HG02852 (cell line): ENCODE results near the gene SERPINB7.
"Not testable (repeated sequence)": the region's sequence is repeated elsewhere in the genome, so short reads cannot be mapped to it uniquely, and the experiment has no call there.

Source experiments
- ATAC-seq: cut with Tn5 transposase; IDR thresholded peaks from one replicate; pipeline ENCODE4 v1.9.1; 2021; ENCODE audit warnings: mild to moderate bottlenecking, moderate library complexity; ENCODE audit not compliant: unreplicated experiment

The SERPINB7 gene, protein sequence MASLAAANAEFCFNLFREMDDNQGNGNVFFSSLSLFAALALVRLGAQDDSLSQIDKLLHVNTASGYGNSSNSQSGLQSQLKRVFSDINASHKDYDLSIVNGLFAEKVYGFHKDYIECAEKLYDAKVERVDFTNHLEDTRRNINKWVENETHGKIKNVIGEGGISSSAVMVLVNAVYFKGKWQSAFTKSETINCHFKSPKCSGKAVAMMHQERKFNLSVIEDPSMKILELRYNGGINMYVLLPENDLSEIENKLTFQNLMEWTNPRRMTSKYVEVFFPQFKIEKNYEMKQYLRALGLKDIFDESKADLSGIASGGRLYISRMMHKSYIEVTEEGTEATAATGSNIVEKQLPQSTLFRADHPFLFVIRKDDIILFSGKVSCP

DNA sequence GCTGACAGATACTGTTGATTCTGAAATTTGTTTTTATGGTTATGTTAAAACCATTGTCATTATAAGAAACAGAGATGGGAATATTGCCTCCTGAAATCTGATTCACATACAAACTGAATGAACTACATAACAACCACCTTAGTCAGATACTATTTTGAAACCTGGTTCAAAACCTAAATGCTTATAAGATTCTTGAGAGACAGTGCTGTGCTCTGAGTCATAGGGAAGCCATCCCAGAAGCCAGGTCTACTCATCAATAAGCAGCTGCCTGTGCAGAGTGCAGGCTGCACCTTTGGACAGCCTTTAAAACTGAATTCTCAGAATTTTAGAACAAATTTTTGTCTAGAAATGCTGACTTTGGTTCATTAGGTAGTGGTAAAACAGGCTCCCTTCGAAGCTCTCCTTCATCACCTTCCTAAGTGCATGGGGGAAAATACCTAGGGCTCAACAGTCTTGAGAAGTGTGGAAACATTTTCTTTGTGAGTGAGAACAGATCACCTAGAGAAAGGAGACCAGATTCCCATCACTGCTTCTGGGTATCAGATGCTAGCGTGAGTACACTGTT is at the start of gene SERPINB7:
TSS of gene SERPINB7 (plus strand) at position 253 of the 565 bp plus-strand sequence. CDS start 6,955 bp downstream, outside the sequence.
- ATAC-seq = no peak

DNA sequence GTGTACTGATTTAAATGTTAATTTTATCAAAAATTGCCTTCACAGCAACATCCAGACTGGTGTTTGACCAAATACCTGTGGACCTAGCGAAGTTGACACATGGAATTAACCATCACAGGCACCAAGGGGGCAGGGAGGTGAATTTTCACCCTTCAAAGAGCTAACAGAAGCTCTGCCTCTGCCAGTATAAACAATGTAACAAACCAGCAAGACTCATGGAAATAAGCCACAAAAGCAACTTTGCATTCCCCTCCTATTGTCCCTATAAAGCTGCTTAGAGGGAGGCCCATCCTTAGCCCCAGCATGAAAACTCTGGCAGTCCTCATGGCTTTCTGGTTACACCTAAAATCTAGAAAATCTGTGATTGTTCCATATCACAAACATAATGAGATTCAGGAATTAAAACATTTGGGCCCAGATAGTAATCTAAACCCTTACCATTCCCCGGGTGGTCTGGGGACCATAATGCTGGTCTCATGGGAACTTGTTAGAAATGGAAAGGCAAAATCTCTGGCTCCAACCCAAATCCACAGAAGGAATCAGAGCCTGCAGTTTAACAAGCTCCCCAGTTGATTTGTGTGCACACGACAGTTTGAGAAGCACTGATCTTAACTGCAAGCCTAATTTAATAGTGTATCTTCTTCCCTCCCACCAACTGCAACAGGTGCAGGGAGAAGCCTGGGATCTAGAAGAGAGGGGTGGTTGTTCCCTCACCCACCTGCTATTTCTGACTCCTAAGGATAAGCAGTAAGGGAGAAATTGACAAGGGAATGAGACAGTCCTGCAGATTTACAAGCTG is 49.3 kb upstream of the SERPINB7 start:
- ATAC-seq = no peak

DNA sequence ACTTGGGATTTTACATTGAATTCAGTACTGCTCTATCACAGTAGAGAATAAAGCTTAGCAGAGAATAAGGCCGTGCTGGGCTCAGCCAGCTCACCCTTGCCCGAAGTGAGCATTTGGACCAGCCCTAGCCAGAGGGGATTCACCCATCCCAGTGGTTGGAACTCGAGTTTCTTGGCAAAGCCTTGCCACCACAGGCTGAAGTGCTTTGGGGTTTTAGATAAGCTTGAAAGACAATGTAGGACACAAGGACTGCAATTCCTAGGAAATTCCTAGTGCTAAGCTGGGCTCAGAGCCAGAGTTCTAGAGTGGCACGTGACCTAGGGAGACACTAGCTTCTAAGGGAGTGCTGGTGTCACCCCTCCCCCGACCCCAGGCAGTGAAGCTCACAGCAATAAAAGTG is 44.4 kb upstream of the SERPINB7 start:
- ATAC-seq = no peak

DNA sequence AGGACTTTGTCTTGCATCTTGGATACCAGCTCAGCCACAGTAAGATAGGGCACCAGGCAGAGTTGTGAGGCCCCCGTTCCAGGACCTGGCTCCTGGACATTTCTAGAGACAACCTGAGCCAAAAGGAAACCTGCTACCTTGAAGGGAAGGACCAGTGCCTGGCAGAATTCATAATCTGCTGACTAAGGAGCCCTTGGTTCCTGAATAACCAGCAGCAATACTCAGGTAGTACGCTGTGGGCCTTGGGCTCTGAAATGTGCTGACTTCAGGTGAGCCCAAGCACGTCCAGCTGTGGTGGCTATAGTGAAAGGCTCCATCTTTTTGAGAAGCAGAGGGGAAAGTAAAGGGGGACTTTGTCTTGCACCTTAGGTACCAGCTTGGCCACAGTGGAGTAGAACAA is 44.0 kb upstream of the SERPINB7 start:
- ATAC-seq = no peak

DNA sequence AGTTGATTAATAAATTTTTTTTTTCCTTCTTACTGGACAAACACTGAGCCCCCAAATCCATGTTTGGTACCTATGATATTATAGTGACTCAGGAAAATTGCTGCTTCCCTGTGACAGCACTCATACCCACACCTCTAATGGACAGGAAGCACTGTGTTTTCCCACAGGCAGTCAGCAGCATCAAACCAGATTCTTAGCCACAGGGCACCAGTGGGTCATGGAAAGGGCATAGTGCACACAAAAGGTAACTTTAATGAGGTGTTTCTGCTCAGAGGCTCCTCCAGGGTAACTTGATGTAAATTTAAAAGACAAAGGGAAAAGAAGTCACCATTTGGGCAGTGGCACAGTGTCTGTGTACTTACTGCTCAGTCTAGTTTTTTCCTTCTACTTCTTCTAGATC is 38.3 kb upstream of the SERPINB7 start:
- no peak for ATAC-seq

DNA sequence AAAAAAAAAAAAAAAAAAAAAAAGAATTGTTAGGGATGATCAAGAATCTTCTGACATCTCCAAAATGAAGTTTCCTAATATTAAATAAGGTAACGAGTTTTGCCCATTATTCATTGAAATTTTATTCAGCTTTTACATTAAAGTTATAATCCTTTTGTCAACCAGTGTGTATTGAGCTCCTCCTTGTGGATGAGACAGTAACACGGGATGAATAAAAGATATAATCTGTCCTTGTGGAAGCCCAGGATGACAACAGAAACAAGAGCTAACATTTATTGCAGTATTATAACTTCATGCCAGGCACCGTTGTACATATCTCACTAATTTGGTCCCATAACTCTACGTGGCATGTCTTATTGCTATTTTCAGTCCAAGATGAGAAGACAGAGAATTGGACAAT is 33.4 kb upstream of the SERPINB7 start:
- ATAC-seq = no peak

DNA sequence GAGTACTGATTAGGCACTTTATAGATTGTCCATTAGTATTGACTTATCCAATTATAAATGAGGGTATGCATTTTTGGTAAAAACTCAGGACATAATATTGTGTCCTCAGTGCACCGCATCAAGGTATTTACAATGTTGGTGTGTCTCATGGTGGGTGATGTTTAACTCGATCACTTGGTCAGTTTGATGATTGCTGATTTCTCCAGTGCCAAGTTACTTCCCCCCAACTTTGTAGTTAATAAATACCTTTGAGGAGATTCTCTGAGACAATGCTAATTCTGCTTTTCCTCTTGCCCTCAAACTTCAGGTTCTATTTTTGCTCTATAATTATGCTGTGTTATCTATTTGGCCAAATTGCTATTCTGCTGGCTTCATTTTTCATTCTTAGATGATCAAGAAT is 28.2 kb upstream of the SERPINB7 start:
- ATAC-seq = no peak

DNA sequence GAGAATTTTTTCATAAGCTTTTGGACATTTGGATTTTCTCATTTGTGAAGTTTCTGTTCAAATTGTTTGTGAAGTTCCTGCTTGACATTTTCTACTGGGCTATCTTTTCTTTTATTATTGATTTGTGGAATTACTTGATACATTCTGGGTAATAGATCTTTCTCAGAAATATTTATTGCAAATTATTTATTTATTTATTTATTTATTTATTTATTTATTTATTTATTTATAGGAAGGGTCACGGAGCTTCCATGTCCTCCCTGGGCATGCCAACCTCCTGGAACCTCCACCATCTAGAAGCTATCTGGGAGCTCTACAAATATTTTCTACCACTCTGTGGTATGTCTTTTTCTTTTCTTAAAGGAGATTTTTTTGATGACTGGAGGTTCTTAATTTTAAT is 25.7 kb upstream of the SERPINB7 start:
- ATAC-seq = no peak

DNA sequence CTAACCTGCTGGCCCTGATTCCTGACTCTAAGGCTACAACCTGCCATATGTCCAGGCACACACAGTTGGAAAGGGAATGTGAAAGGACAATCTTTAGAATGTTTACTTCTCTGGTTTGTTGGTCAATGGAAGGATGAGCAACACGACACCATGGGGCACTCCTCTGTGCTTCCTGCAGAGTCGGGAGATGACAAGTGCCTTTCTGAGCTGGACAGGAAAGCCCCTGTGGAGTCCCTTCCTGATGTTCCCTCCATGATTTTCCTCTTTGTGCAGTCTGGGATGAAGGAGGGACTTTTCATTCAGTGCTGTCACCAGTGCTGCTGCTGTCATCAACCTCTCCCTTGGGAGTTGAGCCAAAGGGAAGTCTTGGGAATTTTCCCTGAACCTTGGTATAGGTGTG is 22.6 kb upstream of the SERPINB7 start:
- ATAC-seq = no peak

DNA sequence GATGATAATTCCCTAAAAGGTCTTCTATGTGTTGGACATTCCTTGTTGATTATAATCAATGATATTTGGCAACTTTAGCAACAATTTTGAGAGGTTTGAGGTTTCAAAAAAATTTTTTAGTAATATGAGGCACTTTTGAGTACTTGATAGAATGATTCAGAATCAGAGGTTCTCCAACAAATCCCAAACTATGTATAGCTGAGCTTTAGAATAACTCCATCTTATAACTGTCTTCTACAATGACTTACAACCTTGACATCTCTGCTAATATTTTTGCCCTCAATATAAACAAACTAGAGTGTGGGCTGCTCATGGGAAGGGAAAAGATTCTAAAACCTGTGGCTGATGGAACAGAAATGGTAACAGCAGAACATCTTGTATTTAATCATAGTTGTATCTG is 21.5 kb upstream of the SERPINB7 start:
- ATAC-seq = no peak

DNA sequence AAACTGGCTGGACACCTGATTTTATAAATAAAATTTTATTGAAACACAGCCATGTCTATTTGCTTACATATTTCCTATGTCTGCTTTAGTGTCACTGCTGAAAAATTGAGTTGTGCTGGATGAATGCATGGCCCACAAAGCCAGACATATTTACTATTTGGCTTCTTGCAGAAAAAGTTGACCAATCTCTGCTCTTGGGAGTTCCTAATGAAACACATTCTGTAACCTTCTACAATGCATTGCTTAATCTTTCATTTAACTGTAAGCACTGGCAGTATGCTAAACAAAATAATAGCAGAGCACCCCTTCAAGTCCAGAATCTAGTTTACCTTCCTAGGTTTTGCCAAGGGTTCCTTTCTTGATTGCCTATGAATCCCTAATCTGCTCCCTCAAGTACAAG is 17.7 kb upstream of the SERPINB7 start:
- no peak for ATAC-seq

DNA sequence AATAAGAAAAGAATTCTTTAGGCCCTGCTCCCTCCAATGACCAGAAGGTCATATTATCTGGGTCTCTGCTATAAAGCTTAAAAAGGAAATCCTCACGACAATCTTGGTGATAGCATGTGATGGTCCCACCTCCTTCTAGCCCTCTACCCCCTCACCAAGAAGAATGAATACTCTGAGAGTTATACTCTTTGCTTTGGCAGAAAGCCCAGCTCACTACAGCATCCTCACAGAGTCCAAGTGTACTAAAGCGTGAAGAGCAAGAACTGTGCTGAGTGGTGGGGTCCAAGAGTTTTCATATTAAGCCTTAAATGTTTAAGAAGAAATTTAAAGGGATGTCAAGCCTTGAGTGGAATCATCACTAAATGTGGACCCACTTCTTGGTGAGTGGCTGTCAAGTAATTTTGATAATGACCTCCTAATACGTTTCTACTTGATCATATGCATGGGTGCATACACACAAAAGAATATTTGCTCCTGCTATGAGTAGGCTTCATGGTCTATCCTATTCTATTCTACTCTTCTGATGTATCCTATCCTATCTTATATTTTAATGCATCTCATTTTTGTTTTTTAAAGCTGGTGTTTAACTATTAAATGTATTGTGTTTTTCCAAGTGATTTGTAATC is 16.5 kb upstream of the SERPINB7 start:
- no peak for ATAC-seq

DNA sequence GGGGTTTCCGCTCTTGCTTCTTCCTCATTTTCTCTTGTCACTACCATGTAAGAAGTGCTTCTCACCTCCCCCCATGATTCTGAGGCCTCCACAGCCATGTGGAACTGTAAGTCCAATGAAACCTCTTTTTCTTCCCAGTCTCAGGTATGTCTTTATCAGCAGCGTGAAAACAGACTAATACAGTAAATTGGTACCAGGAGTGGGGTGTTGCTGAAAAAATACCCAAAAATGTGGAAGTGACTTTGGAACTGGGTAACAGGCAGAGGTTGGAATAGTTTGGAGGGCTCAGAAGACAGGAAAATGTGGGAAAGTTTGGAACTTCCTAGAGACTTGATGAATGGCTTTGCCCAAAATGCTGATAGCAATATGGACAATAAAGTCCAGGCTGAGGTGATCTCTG is 15.4 kb upstream of the SERPINB7 start:
- ATAC-seq = not testable (repeated sequence)

DNA sequence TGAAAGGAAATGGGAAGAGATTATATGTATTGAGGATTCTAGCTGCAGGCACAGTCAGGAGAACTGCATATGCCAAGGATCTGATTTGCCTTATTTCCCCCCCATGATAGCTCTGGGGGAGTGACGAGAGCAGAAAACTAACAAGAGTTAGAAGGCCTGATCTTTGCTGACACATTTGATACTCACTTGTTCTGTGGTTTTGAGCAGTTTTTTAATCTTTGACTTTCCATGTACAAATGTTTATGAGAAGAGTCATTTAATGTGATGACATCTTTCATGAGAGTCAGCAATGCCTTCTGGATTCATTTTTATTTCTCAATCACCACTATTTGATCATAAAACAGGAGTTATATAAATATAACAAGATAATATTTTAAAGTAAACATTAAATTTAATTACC is 12.7 kb upstream of the SERPINB7 start:
- ATAC-seq = no peak

DNA sequence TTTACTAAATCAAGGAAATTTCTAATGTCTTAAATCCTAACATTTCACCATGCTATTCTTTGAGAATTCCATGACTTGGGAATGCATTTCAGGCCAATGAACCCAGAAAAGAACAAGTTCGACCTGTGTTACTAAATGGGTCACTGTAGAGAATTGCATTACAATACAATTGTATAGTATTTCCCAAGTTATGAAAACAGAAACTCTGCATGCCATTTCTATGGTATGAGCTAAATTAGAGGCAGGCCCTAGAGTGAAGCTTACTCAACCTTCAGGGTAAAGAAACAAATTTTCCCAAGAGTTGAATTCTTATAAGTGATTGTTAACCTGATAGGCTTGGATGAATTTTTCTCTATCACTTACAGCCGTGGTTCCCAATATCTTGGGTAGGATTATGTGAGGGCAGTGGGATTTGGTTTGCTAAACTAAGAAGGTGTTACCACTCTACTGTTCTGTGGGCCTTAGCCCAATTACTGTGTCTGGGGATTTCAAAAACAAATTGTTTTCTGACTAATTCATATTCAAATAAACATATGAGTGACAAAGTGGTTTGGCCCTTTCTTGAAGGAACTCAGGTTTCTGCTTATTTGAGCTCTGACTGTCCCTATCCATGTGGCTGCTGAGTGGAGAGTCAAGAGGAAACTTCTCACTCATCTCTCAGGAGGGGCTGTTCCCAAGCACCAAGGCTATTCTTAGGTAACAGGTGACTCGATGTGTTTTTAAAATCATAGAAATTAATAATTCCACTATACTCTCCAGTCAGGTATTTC is 11.2 kb upstream of the SERPINB7 start:
- ATAC-seq = no peak

DNA sequence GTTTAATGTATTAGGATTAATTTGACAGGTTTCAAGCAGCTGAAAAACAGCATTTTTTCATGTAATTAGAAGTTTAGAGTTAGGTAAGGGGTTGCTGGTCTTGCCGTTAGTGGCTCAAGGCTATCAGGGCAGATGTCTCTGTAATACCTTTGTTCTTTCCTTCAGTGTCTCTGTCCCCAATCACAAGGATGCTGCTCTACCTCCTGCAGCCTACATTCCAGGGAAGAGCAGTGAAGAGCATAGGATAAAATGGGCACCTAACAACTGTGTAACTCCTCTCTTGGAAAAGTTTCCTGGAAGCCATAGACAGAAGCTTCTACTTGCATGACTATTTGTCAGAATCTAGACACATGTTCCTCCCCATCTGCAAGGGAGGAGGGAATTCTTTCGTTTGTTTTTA is 9.4 kb upstream of the SERPINB7 start:
- no peak for ATAC-seq

DNA sequence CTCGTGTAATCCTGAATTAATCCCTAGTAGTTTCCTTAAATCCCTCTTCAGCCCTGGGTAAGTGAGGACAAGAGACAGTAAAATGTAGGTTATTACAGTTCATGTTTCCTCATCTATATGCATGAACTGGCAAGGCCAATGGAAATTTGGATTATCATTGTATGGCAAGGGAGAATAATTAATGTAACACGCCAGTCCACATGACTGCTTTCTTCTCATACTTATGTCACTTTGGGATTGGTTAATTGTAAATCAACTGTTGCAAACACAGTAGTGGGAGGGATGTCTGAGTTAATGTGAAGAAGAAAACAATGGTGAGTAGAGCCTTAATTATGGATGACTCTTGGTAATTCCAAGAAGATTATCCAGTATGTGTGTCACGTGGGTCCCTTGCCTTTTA is 1.7 kb upstream of the SERPINB7 start:
- ATAC-seq = no peak

DNA sequence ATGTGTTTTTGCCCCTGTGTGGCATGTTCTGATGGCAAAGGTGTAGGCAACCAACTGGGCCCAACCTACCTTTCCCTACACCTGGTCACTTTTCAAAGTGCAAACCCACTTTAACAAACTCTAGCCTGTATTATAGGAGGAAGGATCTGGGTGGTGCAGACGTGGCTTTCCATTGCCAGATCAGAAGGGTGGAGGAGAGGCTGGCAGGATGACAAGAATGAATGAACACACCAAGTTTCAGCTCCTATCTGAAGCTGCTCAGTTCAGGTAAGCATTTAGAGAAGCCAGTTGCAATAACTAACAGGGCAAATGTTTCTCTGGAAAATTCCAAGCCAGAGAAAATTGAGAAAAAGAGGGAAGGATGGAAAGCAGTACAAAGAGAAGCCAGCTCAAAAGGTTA is 707 bp upstream of the SERPINB7 start:
- no peak for ATAC-seq

DNA sequence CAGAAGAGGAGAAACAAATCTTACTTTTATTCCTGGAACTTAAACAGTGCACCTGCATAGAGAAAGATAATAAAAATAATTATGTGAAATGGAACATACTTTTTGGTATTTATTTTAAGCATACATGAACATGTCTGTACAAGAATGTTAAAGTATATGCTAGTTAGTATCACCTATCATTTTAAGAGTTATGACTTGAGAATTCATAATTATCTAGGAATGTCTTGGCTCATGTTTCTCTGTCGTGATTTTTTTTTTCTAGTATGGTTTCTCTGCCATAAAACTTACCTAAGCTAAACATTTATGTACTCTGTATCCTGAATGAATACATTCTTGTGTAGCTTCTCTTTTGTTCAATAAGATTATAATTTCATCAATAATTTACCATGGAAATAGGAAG is 4.2 kb downstream of the SERPINB7 start:
- ATAC-seq = no peak

DNA sequence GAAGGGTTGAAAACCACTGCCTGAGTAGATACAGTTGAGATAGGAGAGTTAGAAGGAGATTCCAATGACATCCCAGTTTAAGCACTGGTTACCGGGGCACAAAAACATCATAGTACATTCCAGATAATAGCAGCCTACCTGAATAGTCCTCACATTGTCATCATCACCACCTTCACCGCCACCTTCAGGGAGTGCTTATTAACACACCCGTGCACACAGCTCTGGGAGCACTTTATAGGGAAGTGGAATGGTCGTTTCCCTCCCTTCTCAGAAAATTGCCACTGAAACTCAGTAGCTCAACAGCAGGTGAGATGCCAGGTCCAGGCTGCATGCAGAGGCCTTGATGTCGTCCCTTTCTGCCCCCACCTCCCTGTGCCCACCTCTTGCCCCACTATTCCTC is 8.2 kb downstream of the SERPINB7 start:
- no peak for ATAC-seq
